ENCODE data around the gene P2RX3.

DNA sequence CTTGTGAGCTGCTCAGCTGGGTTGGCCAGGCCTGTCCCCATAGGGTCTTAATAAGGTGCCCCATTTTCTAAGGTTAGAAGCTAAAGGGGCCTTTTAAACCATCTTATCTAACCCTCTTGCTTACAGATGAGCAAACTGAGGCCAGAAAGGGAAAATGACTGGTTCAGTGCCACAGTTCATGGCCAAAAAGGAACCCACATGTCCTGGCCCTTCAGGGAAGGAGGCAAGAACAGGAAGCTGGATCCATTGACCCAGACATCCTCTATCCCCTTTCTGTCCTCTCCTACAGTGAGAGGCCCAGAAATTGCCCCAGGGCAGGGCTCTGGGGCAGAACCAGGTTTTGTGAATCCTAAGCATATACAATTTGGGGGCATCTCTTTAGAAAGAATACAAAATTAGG is 32.8 kb downstream of the P2RX3 start:
- TF ChIP-seq POLR2AphosphoS5 (IDR thresholded peaks at IDR 0.05; ENCODE audit: low read depth, low read length) (no peak), POLR2A (IDR thresholded peaks at IDR 0.05; ENCODE audit: low read depth, low read length) (no peak), TAF1 (IDR thresholded peaks at IDR 0.05; ENCODE audit: low read depth, low read length) (no peak), SPI1 (IDR thresholded peaks at IDR 0.05; ENCODE audit: low read depth, low read length) (no peak)
